Amygdala (tissue), 56 donors: ENCODE results near the gene EVPLL.
"Not testable (repeated sequence)": the region's sequence is repeated elsewhere in the genome, so short reads cannot be mapped to it uniquely, and the experiment has no call there.

Experiments used
- DNase-seq, 56 donors: peaks; one replicate each; lab custom pipeline; 2025; lab: John Stamatoyannopoulos, UW

The EVPLL gene

GRCh38 chr17:18378614-18379013 lies 1.0 kb downstream of the EVPLL start:
- not testable (repeated sequence) for DNase-seq

- DNase-seq: no peak
Observed at GRCh38 chr17:18379246-18380146, 1.9 kb downstream of the EVPLL start.

GRCh38 chr17:18380471-18381157 lies 3.0 kb downstream of the EVPLL start:
- DNase-seq: no peak

- no peak for DNase-seq
Observed at GRCh38 chr17:18381158-18381952, 3.8 kb downstream of the EVPLL start.

- DNase-seq: no peak
Observed at GRCh38 chr17:18381953-18382245, 4.3 kb downstream of the EVPLL start.

GRCh38 chr17:18382441-18383078 lies 5.0 kb downstream of the EVPLL start:
- DNase-seq: no peak

GRCh38 chr17:18383079-18383481 lies 5.5 kb downstream of the EVPLL start:
- DNase-seq: not testable (repeated sequence)

GRCh38 chr17:18384271-18384670 lies 6.7 kb downstream of the EVPLL start:
- not testable (repeated sequence) for DNase-seq

GRCh38 chr17:18387583-18387982 lies 10.0 kb downstream of the EVPLL start:
- not testable (repeated sequence) for DNase-seq

GRCh38 chr17:18388266-18388665 lies 10.7 kb downstream of the EVPLL start:
- DNase-seq: not testable (repeated sequence)

GRCh38 chr17:18388728-18389127 lies 11.2 kb downstream of the EVPLL start:
- DNase-seq: not testable (repeated sequence)

- DNase-seq: not testable (repeated sequence)
Observed at GRCh38 chr17:18401872-18402590, 24.5 kb downstream of the EVPLL start.

- not testable (repeated sequence) for DNase-seq
Observed at GRCh38 chr17:18403166-18403565, 25.6 kb downstream of the EVPLL start.

- not testable (repeated sequence) for DNase-seq
Observed at GRCh38 chr17:18403604-18404003, 26.0 kb downstream of the EVPLL start.

- DNase-seq: not testable (repeated sequence)
Observed at GRCh38 chr17:18408906-18409305, 31.3 kb downstream of the EVPLL start.

GRCh38 chr17:18409321-18409720 lies 31.7 kb downstream of the EVPLL start:
- not testable (repeated sequence) for DNase-seq

- not testable (repeated sequence) for DNase-seq
Observed at GRCh38 chr17:18410736-18411135, 33.2 kb downstream of the EVPLL start.

GRCh38 chr17:18411377-18411864 lies 33.8 kb downstream of the EVPLL start:
- peak in 12 of 56 donors; percentile 13 to 38 (median 25) for DNase-seq

- DNase-seq: not testable (repeated sequence)
Observed at GRCh38 chr17:18412001-18412538, 34.5 kb downstream of the EVPLL start.
